GM23338 (cell line): ENCODE data around the gene NCOA4. TPM values are rescaled to one million over a fixed set of nuclear protein-coding genes. Genes with fewer than 3 reads are reported as not detected.

ENCODE experiments used
- EZH2 ChIP-seq: fragments of 200-600 bp; sonication (generic); IDR thresholded peaks from one replicate; pipeline ENCODE4 v1.8.0; 2017; ENCODE audit warnings: antibody characterized with exemption, mild to moderate bottlenecking, low read depth; ENCODE audit not compliant: unreplicated experiment
- NANOG ChIP-seq: IDR thresholded peaks from 2 replicates; pipeline ENCODE4 v1.6.1; 2016; ENCODE audit warnings: antibody characterized with exemption, borderline replicate concordance
- POLR2AphosphoS5 ChIP-seq: IDR thresholded peaks from 2 replicates; pipeline ENCODE4 v1.6.1; 2016; ENCODE audit warnings: antibody characterized with exemption, low read depth
- STAT1 ChIP-seq: IDR thresholded peaks from one replicate; pipeline ENCODE4 v1.6.1; 2016; ENCODE audit warnings: antibody characterized with exemption; ENCODE audit not compliant: unreplicated experiment
- ZNF114 ChIP-seq: fragments of 250-450 bp; sonication (Bioruptor Pico); IDR thresholded peaks from 2 replicates; pipeline ENCODE4 v1.5.0; 2020; ENCODE audit warnings: mild to moderate bottlenecking, moderate library complexity
- polyA plus RNA-seq: library from polyadenylated mRNA; unstranded; fragments of >200 nt; fragmentation: Nextera tagmentation; extraction: Ambion mirVana; gene quantifications from 2 replicates; pipeline ENCODE4 v1.2.1, GENCODE V29; 2016
- total RNA-seq: library from RNA; depleted of rRNA; stranded (reverse); fragments of >200 nt; shearing (Covaris generic); gene quantifications from 2 replicates; pipeline ENCODE4 v1.2.3, GENCODE V29; 2014
- TF ChIP-seq, protein P1 (sequence below): fragments of 250-450 bp; sonication (Bioruptor Pico); IDR thresholded peaks from 2 replicates; pipeline ENCODE4 v1.5.0; 2020; ENCODE audit warnings: mild to moderate bottlenecking, moderate library complexity
- TF ChIP-seq, protein P2 (sequence below): IDR thresholded peaks from 2 replicates; pipeline ENCODE4 v1.6.1; 2016; ENCODE audit warnings: antibody characterized with exemption
- TF ChIP-seq, protein P3 (sequence below), 2 experiments: fragments of 200-600 bp in 1 of 2; sonication (generic) in 1 of 2; conservative IDR thresholded peaks; 2 replicates each; pipeline versions ENCODE4 v1.5.1 to v1.6.1; 2016 to 2017; ENCODE audit warnings: antibody characterized with exemption in 2 of 2, low read depth in 2 of 2, mild to moderate bottlenecking in 2 of 2, moderate library complexity in 1 of 2

The NCOA4 gene
- total and polyA plus RNA-seq, 2 experiments from 2014 or later = 24.9 to 76.9 TPM

DNA sequence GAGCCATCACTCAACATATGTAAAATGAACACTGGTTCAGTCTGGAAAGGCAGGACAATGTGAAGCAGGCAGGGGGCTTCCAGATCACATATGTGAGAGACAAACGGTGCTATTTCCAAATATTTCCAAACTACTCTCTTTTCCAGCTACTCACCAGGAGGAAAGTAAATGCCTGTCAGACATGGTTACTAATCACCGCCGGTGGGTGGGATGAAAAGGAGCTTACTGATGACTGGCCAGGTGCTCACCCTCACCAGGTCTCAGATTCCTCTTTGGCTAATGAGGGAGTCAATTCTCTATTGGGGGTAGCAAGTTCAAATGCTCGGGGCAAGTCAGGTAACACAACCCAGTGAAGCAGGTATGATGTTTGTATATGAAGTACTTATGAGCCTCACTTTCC lies 25.3 kb upstream of the NCOA4 start (continued):
- TF ChIP-seq, protein P1, sequence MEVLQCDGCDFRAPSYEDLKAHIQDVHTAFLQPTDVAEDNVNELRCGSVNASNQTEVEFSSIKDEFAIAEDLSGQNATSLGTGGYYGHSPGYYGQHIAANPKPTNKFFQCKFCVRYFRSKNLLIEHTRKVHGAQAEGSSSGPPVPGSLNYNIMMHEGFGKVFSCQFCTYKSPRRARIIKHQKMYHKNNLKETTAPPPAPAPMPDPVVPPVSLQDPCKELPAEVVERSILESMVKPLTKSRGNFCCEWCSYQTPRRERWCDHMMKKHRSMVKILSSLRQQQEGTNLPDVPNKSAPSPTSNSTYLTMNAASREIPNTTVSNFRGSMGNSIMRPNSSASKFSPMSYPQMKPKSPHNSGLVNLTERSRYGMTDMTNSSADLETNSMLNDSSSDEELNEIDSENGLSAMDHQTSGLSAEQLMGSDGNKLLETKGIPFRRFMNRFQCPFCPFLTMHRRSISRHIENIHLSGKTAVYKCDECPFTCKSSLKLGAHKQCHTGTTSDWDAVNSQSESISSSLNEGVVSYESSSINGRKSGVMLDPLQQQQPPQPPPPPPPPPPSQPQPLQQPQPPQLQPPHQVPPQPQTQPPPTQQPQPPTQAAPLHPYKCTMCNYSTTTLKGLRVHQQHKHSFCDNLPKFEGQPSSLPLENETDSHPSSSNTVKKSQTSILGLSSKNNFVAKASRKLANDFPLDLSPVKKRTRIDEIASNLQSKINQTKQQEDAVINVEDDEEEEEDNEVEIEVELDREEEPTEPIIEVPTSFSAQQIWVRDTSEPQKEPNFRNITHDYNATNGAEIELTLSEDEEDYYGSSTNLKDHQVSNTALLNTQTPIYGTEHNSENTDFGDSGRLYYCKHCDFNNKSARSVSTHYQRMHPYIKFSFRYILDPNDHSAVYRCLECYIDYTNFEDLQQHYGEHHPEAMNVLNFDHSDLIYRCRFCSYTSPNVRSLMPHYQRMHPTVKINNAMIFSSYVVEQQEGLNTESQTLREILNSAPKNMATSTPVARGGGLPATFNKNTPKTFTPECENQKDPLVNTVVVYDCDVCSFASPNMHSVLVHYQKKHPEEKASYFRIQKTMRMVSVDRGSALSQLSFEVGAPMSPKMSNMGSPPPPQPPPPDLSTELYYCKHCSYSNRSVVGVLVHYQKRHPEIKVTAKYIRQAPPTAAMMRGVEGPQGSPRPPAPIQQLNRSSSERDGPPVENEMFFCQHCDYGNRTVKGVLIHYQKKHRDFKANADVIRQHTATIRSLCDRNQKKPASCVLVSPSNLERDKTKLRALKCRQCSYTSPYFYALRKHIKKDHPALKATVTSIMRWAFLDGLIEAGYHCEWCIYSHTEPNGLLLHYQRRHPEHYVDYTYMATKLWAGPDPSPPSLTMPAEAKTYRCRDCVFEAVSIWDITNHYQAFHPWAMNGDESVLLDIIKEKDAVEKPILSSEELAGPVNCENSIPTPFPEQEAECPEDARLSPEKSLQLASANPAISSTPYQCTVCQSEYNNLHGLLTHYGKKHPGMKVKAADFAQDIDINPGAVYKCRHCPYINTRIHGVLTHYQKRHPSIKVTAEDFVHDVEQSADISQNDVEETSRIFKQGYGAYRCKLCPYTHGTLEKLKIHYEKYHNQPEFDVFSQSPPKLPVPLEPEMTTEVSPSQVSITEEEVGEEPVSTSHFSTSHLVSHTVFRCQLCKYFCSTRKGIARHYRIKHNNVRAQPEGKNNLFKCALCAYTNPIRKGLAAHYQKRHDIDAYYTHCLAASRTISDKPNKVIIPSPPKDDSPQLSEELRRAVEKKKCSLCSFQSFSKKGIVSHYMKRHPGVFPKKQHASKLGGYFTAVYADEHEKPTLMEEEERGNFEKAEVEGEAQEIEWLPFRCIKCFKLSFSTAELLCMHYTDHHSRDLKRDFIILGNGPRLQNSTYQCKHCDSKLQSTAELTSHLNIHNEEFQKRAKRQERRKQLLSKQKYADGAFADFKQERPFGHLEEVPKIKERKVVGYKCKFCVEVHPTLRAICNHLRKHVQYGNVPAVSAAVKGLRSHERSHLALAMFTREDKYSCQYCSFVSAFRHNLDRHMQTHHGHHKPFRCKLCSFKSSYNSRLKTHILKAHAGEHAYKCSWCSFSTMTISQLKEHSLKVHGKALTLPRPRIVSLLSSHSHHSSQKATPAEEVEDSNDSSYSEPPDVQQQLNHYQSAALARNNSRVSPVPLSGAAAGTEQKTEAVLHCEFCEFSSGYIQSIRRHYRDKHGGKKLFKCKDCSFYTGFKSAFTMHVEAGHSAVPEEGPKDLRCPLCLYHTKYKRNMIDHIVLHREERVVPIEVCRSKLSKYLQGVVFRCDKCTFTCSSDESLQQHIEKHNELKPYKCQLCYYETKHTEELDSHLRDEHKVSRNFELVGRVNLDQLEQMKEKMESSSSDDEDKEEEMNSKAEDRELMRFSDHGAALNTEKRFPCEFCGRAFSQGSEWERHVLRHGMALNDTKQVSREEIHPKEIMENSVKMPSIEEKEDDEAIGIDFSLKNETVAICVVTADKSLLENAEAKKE (CRISPR knock-in tag) = no peak
- TF ChIP-seq ZNF114 (CRISPR knock-in tag) = no peak
- TF ChIP-seq, protein P2, sequence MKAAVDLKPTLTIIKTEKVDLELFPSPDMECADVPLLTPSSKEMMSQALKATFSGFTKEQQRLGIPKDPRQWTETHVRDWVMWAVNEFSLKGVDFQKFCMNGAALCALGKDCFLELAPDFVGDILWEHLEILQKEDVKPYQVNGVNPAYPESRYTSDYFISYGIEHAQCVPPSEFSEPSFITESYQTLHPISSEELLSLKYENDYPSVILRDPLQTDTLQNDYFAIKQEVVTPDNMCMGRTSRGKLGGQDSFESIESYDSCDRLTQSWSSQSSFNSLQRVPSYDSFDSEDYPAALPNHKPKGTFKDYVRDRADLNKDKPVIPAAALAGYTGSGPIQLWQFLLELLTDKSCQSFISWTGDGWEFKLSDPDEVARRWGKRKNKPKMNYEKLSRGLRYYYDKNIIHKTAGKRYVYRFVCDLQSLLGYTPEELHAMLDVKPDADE = no peak
- no peak for TF ChIP-seq EZH2
- TF ChIP-seq POLR2AphosphoS5 = no peak
- TF ChIP-seq NANOG = no peak
- TF ChIP-seq STAT1 = no peak
- TF ChIP-seq, protein P3, sequence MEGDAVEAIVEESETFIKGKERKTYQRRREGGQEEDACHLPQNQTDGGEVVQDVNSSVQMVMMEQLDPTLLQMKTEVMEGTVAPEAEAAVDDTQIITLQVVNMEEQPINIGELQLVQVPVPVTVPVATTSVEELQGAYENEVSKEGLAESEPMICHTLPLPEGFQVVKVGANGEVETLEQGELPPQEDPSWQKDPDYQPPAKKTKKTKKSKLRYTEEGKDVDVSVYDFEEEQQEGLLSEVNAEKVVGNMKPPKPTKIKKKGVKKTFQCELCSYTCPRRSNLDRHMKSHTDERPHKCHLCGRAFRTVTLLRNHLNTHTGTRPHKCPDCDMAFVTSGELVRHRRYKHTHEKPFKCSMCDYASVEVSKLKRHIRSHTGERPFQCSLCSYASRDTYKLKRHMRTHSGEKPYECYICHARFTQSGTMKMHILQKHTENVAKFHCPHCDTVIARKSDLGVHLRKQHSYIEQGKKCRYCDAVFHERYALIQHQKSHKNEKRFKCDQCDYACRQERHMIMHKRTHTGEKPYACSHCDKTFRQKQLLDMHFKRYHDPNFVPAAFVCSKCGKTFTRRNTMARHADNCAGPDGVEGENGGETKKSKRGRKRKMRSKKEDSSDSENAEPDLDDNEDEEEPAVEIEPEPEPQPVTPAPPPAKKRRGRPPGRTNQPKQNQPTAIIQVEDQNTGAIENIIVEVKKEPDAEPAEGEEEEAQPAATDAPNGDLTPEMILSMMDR (conservative IDR thresholded peaks at IDR 0.05; ENCODE audit: low read depth in 2 of 2) = no peak
